Pancreas (tissue), 10 donors: ENCODE measurements around the gene CCM2L. TPM values are rescaled to one million over a fixed set of nuclear protein-coding genes. Genes with fewer than 3 reads are reported as not detected.

ENCODE experiments used
- ATAC-seq, 4 donors: fragments of 200-7000 bp; cut with Tn5 transposase; one replicate each; pipeline versions ENCODE4 v1.8.0 to v1.9.1; 2020; ENCODE audit warnings: mild to moderate bottlenecking in 4 of 4, moderate library complexity in 4 of 4
- DNase-seq, 6 donors: peaks; one replicate each; pipeline ENCODE4 v3.0.0-alpha.2; 2020
- FAIRE-seq: peaks from 2 replicates; lab custom pipeline; 2012; peaks lifted over from hg19 to GRCh38; lab: Jason Lieb, UNC
- H3K27ac ChIP-seq, 4 donors: fragments of 200-600 bp; sonication (generic); 1 replicate in 3 of 4; 2 replicates in 1 of 4; pipeline versions ENCODE4 v1.5.0 to v1.8.0; 2020
- H3K27me3 ChIP-seq, 4 donors: fragments of 200-600 bp; one replicate each; pipeline ENCODE4 v1.8.0; 2021
- H3K36me3 ChIP-seq, 3 donors: fragments of 200-600 bp; sonication (generic) in 1 of 3; one replicate each; pipeline versions ENCODE4 v1.5.0 to v1.8.0; 2020 to 2021
- H3K4me1 ChIP-seq, 3 donors: fragments of 200-600 bp; one replicate each; pipeline ENCODE4 v1.8.0; 2021
- H3K4me3 ChIP-seq, 4 donors: fragments of 200-600 bp; sonication (generic) in 2 of 4; one replicate each; pipeline versions ENCODE4 v1.5.0 to v1.8.0; 2020 to 2021
- H3K9me3 ChIP-seq, 4 donors: fragments of 200-600 bp; one replicate each; pipeline ENCODE4 v1.8.0; 2021
- WGBS, 2 donors: extraction: QIAGEN DNeasy Blood & Tissue Kit; methylation state at CpG; one replicate each; pipeline ENCODE4 v1.1.7; 2013; 5-methylcytosine and 5-hydroxymethylcytosine counted together
- intact Hi-C, 3 donors: fragments of 100-400 bp; cut with DNase I; formaldehyde crosslinking; loops; one replicate each; pipeline versions ENCODE4 v1.11.1 to v1.14.2; 2022
- polyA plus RNA-seq, 2 donors: library from polyadenylated mRNA; stranded (reverse); fragments of 200-250 nt; gene quantifications; one replicate each; pipeline ENCODE4 v1.2.3, GENCODE V29; 2013
- total RNA-seq, 6 donors: library from RNA; stranded (reverse); fragmentation: NEBNext Ultra II Directional in 4 of 6; extraction: Animal tissue kit (Norgen Biotek cat#: 25700) in 4 of 6; gene quantifications; one replicate each; pipeline versions ENCODE4 v1.2.1 to v1.2.4, GENCODE V29; 2021 to 2023
- TF ChIP-seq, protein P1 (sequence below), 4 donors: fragments of 200-600 bp; sonication (generic) in 3 of 4; IDR thresholded peaks; one replicate each; pipeline versions ENCODE4 v1.5.0 to v1.8.0; 2021; ENCODE audit warnings: antibody characterized with exemption in 4 of 4
- donor health status: healthy with polysubstance abuse.
- donor health status: DM: no; HTN: no; CAD: no; lungs with moderate emphysema.
- donor health status: DM: no; HTN: no; CAD: no.
- donor health status: control.
- donor health status: control.
- donor health status: Bipolar disorder and iron deficiency.
- donor health status: DM: yes; HTN: yes; CAD: no.
- donor health status: DM: no; HTN: no; CAD: no.
- donor health status: DM: no; HTN: no; CAD: no.
- donor health status: DM: yes; HTN: yes; CAD: no.

CCM2L gene
- total and polyA plus RNA-seq, 8 donors, result 0.31 to 6.7 (median 0.98) TPM

DNA sequence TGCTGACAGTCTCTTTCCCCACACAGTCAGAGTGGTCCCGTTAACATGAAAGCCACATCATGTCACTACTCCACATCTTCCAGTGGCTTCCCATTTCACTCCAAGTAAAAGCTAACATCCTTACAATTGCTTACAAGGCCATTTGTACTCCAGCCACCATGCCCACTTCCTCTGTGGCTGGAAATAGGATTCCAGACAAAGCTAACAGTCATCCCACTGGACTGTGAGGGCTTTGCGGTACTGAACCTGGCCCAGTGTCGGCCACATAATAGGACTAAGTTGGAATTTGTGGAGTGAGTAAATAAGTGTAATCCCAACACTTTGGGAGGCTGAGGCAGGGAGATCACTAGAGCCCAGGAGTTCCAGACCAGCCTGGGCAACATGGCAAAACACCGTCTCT lies 10.9 kb downstream of the CCM2L start:
- H3K4me3 ChIP-seq, result no peak overlapping the region
- 67 to 82% methylated on average over 4 of the region's 4 CpGs for WGBS, 2 donors
- FAIRE-seq (no peak), ATAC-seq (no peak), DNase-seq (no peak)
- intact Hi-C loops, result loop anchor here in 1 of 3 donors (10.0 kb wide), 1 partner anchor 176 kb away; the partner anchor contains the start of gene FOXS1
- no peaks in the 10 kb centered on the region for H3K9me3 ChIP-seq
- no peaks in the 10 kb centered on the region for H3K36me3 ChIP-seq
- no peaks in the 10 kb centered on the region for H3K27me3 ChIP-seq
- TF ChIP-seq, protein P1, sequence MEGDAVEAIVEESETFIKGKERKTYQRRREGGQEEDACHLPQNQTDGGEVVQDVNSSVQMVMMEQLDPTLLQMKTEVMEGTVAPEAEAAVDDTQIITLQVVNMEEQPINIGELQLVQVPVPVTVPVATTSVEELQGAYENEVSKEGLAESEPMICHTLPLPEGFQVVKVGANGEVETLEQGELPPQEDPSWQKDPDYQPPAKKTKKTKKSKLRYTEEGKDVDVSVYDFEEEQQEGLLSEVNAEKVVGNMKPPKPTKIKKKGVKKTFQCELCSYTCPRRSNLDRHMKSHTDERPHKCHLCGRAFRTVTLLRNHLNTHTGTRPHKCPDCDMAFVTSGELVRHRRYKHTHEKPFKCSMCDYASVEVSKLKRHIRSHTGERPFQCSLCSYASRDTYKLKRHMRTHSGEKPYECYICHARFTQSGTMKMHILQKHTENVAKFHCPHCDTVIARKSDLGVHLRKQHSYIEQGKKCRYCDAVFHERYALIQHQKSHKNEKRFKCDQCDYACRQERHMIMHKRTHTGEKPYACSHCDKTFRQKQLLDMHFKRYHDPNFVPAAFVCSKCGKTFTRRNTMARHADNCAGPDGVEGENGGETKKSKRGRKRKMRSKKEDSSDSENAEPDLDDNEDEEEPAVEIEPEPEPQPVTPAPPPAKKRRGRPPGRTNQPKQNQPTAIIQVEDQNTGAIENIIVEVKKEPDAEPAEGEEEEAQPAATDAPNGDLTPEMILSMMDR (IDR thresholded peaks at IDR 0.05), result no peak
- no peak overlapping the region for H3K27ac ChIP-seq
- H3K4me1 ChIP-seq, result peaks cover 0 to 4% (median 3%) of the 10 kb centered on the region in 3 donors

DNA sequence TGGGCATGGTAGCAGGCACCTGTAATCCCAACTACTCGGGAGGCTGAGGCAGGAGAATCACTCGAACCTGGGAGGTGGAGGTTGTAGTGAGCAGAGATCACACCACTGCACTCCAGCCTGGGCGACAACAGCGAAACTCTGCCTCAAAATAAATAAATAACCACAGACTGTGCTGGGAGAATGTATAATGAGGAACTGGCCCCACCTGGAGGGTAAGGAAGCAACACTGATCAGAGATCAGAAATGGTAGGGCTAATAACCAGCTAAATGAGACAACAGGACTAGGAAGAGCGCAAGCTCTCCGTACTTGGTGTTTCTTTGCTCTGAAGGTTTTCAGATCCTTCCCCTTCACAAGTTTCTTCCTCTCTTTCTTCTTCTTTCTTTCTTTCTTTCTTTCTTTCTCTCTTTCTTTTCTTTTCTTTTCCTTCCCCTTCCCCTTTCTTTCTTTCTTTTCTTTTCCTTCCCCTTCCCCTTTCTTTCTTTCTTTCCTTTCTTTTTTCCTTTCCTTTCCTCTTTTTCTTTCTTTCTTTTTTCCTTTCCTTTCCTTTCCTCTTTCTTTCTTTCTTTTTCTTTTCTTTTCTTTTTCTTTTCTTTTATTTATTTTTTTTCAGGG lies 14.6 kb downstream of the CCM2L start:
- WGBS, 2 donors, result 73 to 81% methylated on average over 6 of the region's 6 CpGs
- no peak for FAIRE-seq
- H3K27me3 ChIP-seq, result no peaks in the 10 kb centered on the region

DNA sequence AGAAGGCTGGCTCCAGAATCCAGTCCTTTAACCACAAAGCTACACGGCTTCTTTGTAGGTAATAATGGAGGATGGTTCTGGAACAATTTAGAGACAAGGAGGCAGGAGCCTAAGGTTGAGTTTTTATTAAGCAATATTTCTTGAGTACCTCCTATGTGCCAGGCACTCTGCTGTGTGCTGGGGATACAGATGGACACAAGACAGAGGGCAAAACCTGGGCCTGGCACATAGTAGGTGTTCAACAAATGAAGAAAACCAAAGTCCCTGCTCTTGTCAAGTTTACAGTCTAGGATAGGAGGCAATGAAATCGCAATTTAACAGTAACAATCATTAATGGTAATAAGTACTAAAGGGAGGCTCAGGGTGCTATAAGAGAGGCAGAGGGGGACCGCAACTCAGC lies 17.4 kb downstream of the CCM2L start:
- Histone ChIP-seq H3K4me3 (no peak overlapping the region), H3K4me1 (peaks cover 0 to 4% (median 0%) of the 10 kb centered on the region in 3 donors), H3K9me3 (no peaks in the 10 kb centered on the region), H3K27me3 (no peaks in the 10 kb centered on the region), H3K36me3 (no peaks in the 10 kb centered on the region), H3K27ac (no peak overlapping the region)
- intact Hi-C loops, result loop anchor here in 1 of 3 donors (10.0 kb wide), 1 partner anchor 183 kb away; the partner anchor contains the start of gene FOXS1
- FAIRE-seq (no peak), ATAC-seq (no peak), DNase-seq (no peak)
- WGBS, 2 donors, result 78% methylated on average over 3 of the region's 3 CpGs
- TF ChIP-seq, protein P1 (IDR thresholded peaks at IDR 0.05), result no peak

More for the DNA sequence above, 14.6 kb downstream of the CCM2L start:
- intact Hi-C loops, result loop anchor here in 1 of 3 donors (10.0 kb wide), 1 partner anchor 180 kb away; the partner anchor contains the start of gene FOXS1
- ATAC-seq (no peak), DNase-seq (no peak)
- Histone ChIP-seq H3K27ac (no peak overlapping the region), H3K9me3 (no peaks in the 10 kb centered on the region), H3K4me1 (no peaks in the 10 kb centered on the region), H3K4me3 (no peak overlapping the region), H3K36me3 (no peaks in the 10 kb centered on the region)
- TF ChIP-seq, protein P1 (IDR thresholded peaks at IDR 0.05), result no peak

DNA sequence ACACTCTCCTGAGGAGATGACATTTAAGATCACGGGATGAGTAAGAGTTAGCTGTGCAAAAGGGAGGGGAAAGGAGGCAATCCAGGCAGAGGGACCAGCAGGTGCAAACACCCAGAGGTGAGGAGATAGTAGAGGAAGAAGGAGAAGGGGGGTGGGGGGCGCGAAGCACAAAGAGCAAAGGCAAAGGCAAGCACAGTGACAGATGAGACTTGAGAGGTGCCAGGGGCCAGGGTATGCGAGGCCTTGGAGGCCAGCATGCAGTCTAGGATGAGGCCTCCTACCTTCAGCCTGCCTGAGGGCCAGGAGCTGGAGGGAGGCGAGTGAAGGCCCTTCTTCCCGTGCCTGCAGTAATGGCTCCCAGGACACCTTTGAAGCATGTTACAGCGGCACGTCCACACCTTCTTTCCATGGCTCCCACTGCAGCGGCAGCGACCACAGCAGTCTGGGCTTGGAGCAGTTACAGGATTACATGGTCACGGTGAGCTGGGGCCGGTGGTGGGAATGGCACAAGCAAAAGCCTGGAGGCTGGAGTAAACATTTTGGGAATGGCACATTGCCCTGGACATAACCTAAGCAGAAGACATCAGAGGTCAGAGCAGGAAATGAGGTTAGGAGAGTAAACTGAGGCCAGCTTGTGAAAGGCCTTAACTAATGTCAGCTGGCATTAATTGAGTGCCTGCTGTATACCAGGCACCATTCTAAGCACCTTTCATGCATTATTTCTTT lies 18.6 kb downstream of the CCM2L start:
- ATAC-seq, result no peak
- intact Hi-C loops, result loop anchor here in 1 of 3 donors (10.0 kb wide), 1 partner anchor 184 kb away; the partner anchor contains the start of gene FOXS1
- Histone ChIP-seq H3K4me3 (no peak overlapping the region), H3K4me1 (peaks cover 0 to 4% (median 0%) of the 10 kb centered on the region in 3 donors), H3K36me3 (no peaks in the 10 kb centered on the region), H3K27ac (no peak overlapping the region), H3K9me3 (no peaks in the 10 kb centered on the region), H3K27me3 (no peaks in the 10 kb centered on the region)
- 49% methylated on average over 12 of the region's 12 CpGs for WGBS, 2 donors
- FAIRE-seq, result no peak
- DNase-seq, result no peak
- TF ChIP-seq, protein P1 (IDR thresholded peaks at IDR 0.05), result no peak
